ENCODE results near the gene SLC25A21.

DNA sequence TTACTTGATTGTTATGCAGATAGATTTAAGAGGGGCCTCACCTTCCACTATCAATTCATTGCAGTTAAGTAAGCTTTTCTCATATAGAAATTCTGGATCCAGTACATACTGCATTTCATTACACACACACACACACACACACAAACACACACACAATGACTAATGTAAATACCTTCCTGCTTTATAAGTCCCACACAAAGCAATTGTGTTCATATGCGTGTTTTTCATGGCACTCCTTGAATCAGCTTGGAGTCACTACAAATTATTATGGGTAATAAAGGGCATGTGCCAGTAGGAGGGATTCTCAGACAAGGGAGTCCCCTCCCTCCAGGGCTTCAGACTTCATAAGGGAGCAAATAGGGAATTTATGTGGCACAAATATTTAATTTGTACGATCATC, 29.9 kb upstream of the SLC25A21 start:
- TF ChIP-seq ZNF710 (CRISPR knock-in tag; IDR thresholded peaks at IDR 0.05; ENCODE audit: borderline replicate concordance), result no peak
- TF ChIP-seq KDM1A (CRISPR knock-in tag; IDR thresholded peaks at IDR 0.05), result no peak
- no peak for TF ChIP-seq MAFK (conservative IDR thresholded peaks at IDR 0.05 in 1 of 2, IDR thresholded peaks at IDR 0.05 in 1 of 2; ENCODE audit: low read length in 2 of 2)
- TF ChIP-seq NFE2L2 (IDR thresholded peaks at IDR 0.05; ENCODE audit: low read length), result no peak
- TF ChIP-seq CTCF (CRISPR knock-in tag; IDR thresholded peaks at IDR 0.05), result no peak
- TF ChIP-seq, protein P1, sequence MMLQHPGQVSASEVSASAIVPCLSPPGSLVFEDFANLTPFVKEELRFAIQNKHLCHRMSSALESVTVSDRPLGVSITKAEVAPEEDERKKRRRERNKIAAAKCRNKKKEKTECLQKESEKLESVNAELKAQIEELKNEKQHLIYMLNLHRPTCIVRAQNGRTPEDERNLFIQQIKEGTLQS (CRISPR knock-in tag; IDR thresholded peaks at IDR 0.05), result no peak
- TF ChIP-seq ZNF282 (IDR thresholded peaks at IDR 0.05; ENCODE audit: partially characterized antibody), result no peak
- no peak for TF ChIP-seq ZNF83 (CRISPR knock-in tag; IDR thresholded peaks at IDR 0.05; ENCODE audit: borderline replicate concordance)
- TF ChIP-seq RFX1 (IDR thresholded peaks at IDR 0.05), result no peak
